H9 (cell line): ENCODE results near the gene NOX5. TPM values are rescaled to one million over a fixed set of nuclear protein-coding genes. Genes with fewer than 3 reads are reported as not detected.

Experiments
- DNase-seq: peaks from one replicate; pipeline ENCODE4 v3.0.0-alpha.2; 2017
- H2AFZ ChIP-seq: one replicate; pipeline ENCODE4 v1.6.1; 2013; ENCODE audit warnings: mild to moderate bottlenecking, low read length, control low read depth, moderate library complexity
- H2AK5ac ChIP-seq: 2 replicates; pipeline ENCODE4 v1.6.1; 2013; ENCODE audit warnings: low read length, control low read depth, mixed read lengths; ENCODE audit not compliant: insufficient read length
- H2BK120ac ChIP-seq: one replicate; pipeline ENCODE4 v1.6.1; 2013; ENCODE audit warnings: low read depth, mild to moderate bottlenecking, low read length, control low read depth, inconsistent platforms; ENCODE audit not compliant: poor library complexity, severe bottlenecking
- H2BK12ac ChIP-seq: 2 replicates; pipeline ENCODE4 v1.6.1; 2013; ENCODE audit warnings: low read length, control low read depth, mixed read lengths, low read depth; ENCODE audit not compliant: insufficient read length
- H2BK15ac ChIP-seq: 2 replicates; pipeline ENCODE4 v1.6.1; 2013; ENCODE audit warnings: low read depth, low read length, control low read depth
- H2BK20ac ChIP-seq: one replicate; pipeline ENCODE4 v1.6.1; 2013; ENCODE audit warnings: low read depth, mild to moderate bottlenecking, low read length, control low read depth, inconsistent platforms; ENCODE audit not compliant: poor library complexity, severe bottlenecking
- H2BK5ac ChIP-seq: 2 replicates; pipeline ENCODE4 v1.6.1; 2013; ENCODE audit warnings: low read length, control low read depth, mixed read lengths; ENCODE audit not compliant: insufficient read length
- H3K14ac ChIP-seq: 2 replicates; pipeline ENCODE4 v1.6.1; 2013; ENCODE audit warnings: low read length, control low read depth; ENCODE audit not compliant: insufficient read depth
- H3K18ac ChIP-seq: 2 replicates; pipeline ENCODE4 v1.6.1; 2013; ENCODE audit warnings: low read depth, mild to moderate bottlenecking, mixed read lengths, low read length, control low read depth; ENCODE audit not compliant: insufficient read length
- H3K23ac ChIP-seq: 2 replicates; pipeline ENCODE4 v1.6.1; 2013; ENCODE audit warnings: low read length, control low read depth, mixed read lengths, low read depth; ENCODE audit not compliant: insufficient read length
- H3K23me2 ChIP-seq: 2 replicates; pipeline ENCODE4 v1.6.1; 2013; ENCODE audit warnings: low read depth, mild to moderate bottlenecking, mixed read lengths, low read length, control low read depth; ENCODE audit not compliant: insufficient read length, poor library complexity, severe bottlenecking
- H3K27ac ChIP-seq: 2 replicates; pipeline ENCODE4 v1.5.1; 2013; ENCODE audit warnings: low read length, control low read depth, mixed read lengths, low read depth; ENCODE audit not compliant: insufficient read length
- H3K27me3 ChIP-seq: 2 replicates; pipeline ENCODE4 v1.6.1; 2013; ENCODE audit warnings: low read length, control low read depth, inconsistent platforms; ENCODE audit not compliant: insufficient read depth
- H3K4ac ChIP-seq: 2 replicates; pipeline ENCODE4 v1.6.1; 2013; ENCODE audit warnings: low read depth, mild to moderate bottlenecking, control low read depth, inconsistent platforms, low read length, moderate library complexity
- H3K4me1 ChIP-seq: 2 replicates; pipeline ENCODE4 v1.6.1; 2013; ENCODE audit warnings: low read length, control low read depth, inconsistent platforms; ENCODE audit not compliant: insufficient read depth
- H3K4me2 ChIP-seq: 2 replicates; pipeline ENCODE4 v1.6.1; 2013; ENCODE audit warnings: low read length, control low read depth, mixed read lengths; ENCODE audit not compliant: insufficient read length, insufficient read depth
- H3K56ac ChIP-seq: 2 replicates; pipeline ENCODE4 v1.6.1; 2013; ENCODE audit warnings: low read depth, mild to moderate bottlenecking, mixed read lengths, low read length, control low read depth; ENCODE audit not compliant: insufficient read length
- H3K79me1 ChIP-seq: 2 replicates; pipeline ENCODE4 v1.6.1; 2013; ENCODE audit warnings: low read depth, mild to moderate bottlenecking, moderate library complexity, low read length, control low read depth, inconsistent platforms; ENCODE audit not compliant: insufficient read depth, poor library complexity, severe bottlenecking
- H3K79me2 ChIP-seq: 2 replicates; pipeline ENCODE4 v1.6.1; 2013; ENCODE audit warnings: low read length, control low read depth, inconsistent platforms; ENCODE audit not compliant: insufficient read depth
- H3K9ac ChIP-seq: 2 replicates; pipeline ENCODE4 v1.6.1; 2013; ENCODE audit warnings: low read length, control low read depth, mixed read lengths; ENCODE audit not compliant: insufficient read length; ENCODE audit errors: extremely low read depth
- H3K9me3 ChIP-seq: one replicate; pipeline ENCODE4 v1.6.1; 2013; ENCODE audit warnings: low read depth, low read length, inconsistent platforms; ENCODE audit not compliant: control insufficient read depth
- H3T11ph ChIP-seq: one replicate; pipeline ENCODE4 v1.6.1; 2013; ENCODE audit warnings: mild to moderate bottlenecking, low read length, control low read depth, inconsistent platforms
- H4K20me1 ChIP-seq: one replicate; pipeline ENCODE4 v1.6.1; 2013; ENCODE audit not compliant: control insufficient read depth, insufficient read length, insufficient read depth
- H4K5ac ChIP-seq: 2 replicates; pipeline ENCODE4 v1.6.1; 2013; ENCODE audit warnings: low read depth, mild to moderate bottlenecking, mixed read lengths, low read length, control low read depth; ENCODE audit not compliant: insufficient read length
- H4K8ac ChIP-seq: replicated peaks from 2 replicates; pipeline ENCODE4 v1.6.1; 2013; ENCODE audit warnings: low read length, control low read depth, mixed read lengths, low read depth; ENCODE audit not compliant: insufficient read length
- H4K91ac ChIP-seq: 2 replicates; pipeline ENCODE4 v1.6.1; 2013; ENCODE audit warnings: low read depth, mild to moderate bottlenecking, moderate library complexity, mixed read lengths, low read length, control low read depth; ENCODE audit not compliant: insufficient read length
- H3K27ac Mint-ChIP-seq, 3 experiments: 2 replicates in 2 of 3; 3 replicates in 1 of 3; pipeline ENCODE4 v1.8.0; 2020 to 2021; ENCODE audit warnings: mixed read lengths in 3 of 3, mild to moderate bottlenecking in 1 of 3, moderate library complexity in 1 of 3
- H3K27me3 Mint-ChIP-seq: 2 replicates; pipeline ENCODE4 v1.8.0; 2021; ENCODE audit warnings: low read depth, mild to moderate bottlenecking, moderate library complexity, mixed read lengths
- H3K36me3 Mint-ChIP-seq, 3 experiments: 2 replicates in 2 of 3; 3 replicates in 1 of 3; pipeline ENCODE4 v1.8.0; 2020 to 2021; ENCODE audit warnings: low read depth in 3 of 3, mixed read lengths in 3 of 3; ENCODE audit not compliant: insufficient read depth in 1 of 3
- H3K4me1 Mint-ChIP-seq, 2 experiments: 2 replicates each; pipeline ENCODE4 v1.8.0; 2020; ENCODE audit warnings: mixed read lengths in 2 of 2
- H3K4me3 Mint-ChIP-seq, 2 experiments: 2 replicates in 1 of 2; 3 replicates in 1 of 2; pipeline ENCODE4 v1.8.0; 2020 to 2021; ENCODE audit warnings: mild to moderate bottlenecking in 2 of 2, mixed read lengths in 2 of 2, moderate library complexity in 1 of 2
- H3K9me3 Mint-ChIP-seq, 2 experiments: 2 replicates in 1 of 2; 3 replicates in 1 of 2; pipeline ENCODE4 v1.8.0; 2020; ENCODE audit warnings: mild to moderate bottlenecking in 2 of 2, mixed read lengths in 2 of 2, moderate library complexity in 1 of 2
- WGBS: extraction: QIAGEN DNeasy Blood & Tissue Kit; methylation state at CpG from one replicate; pipeline ENCODE4 v1.1.7; 2013; ENCODE audit warnings: missing lambda C conversion rate, low lambda C conversion rate, mixed read lengths; ENCODE audit not compliant: insufficient read length; ENCODE audit errors: extremely low coverage; 5-methylcytosine and 5-hydroxymethylcytosine counted together
- total RNA-seq: library from RNA; stranded (reverse); gene quantifications from 2 replicates; pipeline ENCODE4 v1.2.1, GENCODE V29; 2021
- TF ChIP-seq, protein P1 (sequence below): fragments of 200-600 bp; sonication (generic); conservative IDR thresholded peaks from 3 replicates; pipeline ENCODE4 v1.8.0; 2021; ENCODE audit warnings: antibody characterized with exemption, mild to moderate bottlenecking

NOX5 gene
- total RNA-seq, 1 experiment from 2014 or later = 0.04 TPM

DNA sequence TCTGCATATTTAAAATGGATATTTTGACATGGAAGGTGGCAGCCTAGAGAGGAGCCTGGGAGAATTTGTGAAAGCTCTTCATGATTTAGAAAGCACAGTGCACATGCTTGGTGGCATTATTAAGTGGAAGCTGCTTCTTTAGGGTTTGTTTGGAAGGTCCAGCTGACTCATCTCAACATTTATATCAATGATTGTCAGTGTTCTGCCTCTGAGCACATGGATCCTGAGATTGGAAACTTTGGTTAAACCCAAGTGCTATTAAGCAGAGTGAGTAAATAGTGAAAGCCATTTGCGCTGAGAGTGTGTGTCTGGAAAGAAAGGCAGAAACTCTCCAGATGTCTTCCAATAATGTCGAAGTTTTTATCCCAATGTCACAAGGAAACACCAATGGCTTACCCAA is 7.4 kb downstream of the NOX5 start:
- no peak overlapping the region for H4K5ac ChIP-seq
- H4K20me1 ChIP-seq = no peaks in the 10 kb centered on the region
- H2AFZ ChIP-seq = no peak overlapping the region
- H3K56ac ChIP-seq = no peak overlapping the region
- no peak overlapping the region for H2BK20ac ChIP-seq
- no peak overlapping the region for H4K8ac ChIP-seq
- no peaks in the 10 kb centered on the region; the same call in 1 of the 2 replicates for H3K27me3 Mint-ChIP-seq
- no peaks in the 10 kb centered on the region for H3K9me3 ChIP-seq
- H3K4me2 ChIP-seq = no peak overlapping the region
- no peak overlapping the region for H2BK5ac ChIP-seq
- H2BK120ac ChIP-seq = no peak overlapping the region
- no peaks in the 10 kb centered on the region; the same call in 1 of the 2 replicates for H3K79me2 ChIP-seq
- H2BK15ac ChIP-seq = no peak overlapping the region
- no peak overlapping the region for H3K4me3 Mint-ChIP-seq
- TF ChIP-seq, protein P1, sequence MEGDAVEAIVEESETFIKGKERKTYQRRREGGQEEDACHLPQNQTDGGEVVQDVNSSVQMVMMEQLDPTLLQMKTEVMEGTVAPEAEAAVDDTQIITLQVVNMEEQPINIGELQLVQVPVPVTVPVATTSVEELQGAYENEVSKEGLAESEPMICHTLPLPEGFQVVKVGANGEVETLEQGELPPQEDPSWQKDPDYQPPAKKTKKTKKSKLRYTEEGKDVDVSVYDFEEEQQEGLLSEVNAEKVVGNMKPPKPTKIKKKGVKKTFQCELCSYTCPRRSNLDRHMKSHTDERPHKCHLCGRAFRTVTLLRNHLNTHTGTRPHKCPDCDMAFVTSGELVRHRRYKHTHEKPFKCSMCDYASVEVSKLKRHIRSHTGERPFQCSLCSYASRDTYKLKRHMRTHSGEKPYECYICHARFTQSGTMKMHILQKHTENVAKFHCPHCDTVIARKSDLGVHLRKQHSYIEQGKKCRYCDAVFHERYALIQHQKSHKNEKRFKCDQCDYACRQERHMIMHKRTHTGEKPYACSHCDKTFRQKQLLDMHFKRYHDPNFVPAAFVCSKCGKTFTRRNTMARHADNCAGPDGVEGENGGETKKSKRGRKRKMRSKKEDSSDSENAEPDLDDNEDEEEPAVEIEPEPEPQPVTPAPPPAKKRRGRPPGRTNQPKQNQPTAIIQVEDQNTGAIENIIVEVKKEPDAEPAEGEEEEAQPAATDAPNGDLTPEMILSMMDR = no peak
- H3K23ac ChIP-seq = no peak overlapping the region
- no peaks in the 10 kb centered on the region; the same call in 1 of the 2 replicates for H3K4me1 ChIP-seq
- no peak overlapping the region for H4K91ac ChIP-seq
- H3K9me3 Mint-ChIP-seq = no peaks in the 10 kb centered on the region
- no peak overlapping the region for H3K14ac ChIP-seq
- no peaks in the 10 kb centered on the region for H3K23me2 ChIP-seq
- no peak for DNase-seq
- H3K9ac ChIP-seq = no peak overlapping the region
- WGBS = no CpG with 5 or more reads among the region's 2 CpGs
- H2AK5ac ChIP-seq = no peak overlapping the region
- no peaks in the 10 kb centered on the region for H3K79me1 ChIP-seq
- H3K27me3 ChIP-seq = no peaks in the 10 kb centered on the region
- H3T11ph ChIP-seq = no peak overlapping the region
- peaks cover 20 to 25% of the 10 kb centered on the region in 2 experiments for H3K4me1 Mint-ChIP-seq
- H3K18ac ChIP-seq = no peak overlapping the region
- no peaks in the 10 kb centered on the region; a peak in 1 of 7 replicates for H3K36me3 Mint-ChIP-seq
- H3K4ac ChIP-seq = no peak overlapping the region
- no peak overlapping the region for H3K27ac ChIP-seq
- H2BK12ac ChIP-seq = no peak overlapping the region
- H3K27ac Mint-ChIP-seq = no peak overlapping the region
